SIG-M5 (cell line): ENCODE results near the gene ABHD5.

Experiments
- DNase-seq: peaks from one replicate; lab custom pipeline; 2025; lab: John Stamatoyannopoulos, UW

ABHD5 gene

GRCh38 chr3:43685921-43686320 is 4.8 kb upstream of the ABHD5 start:
- DNase-seq: no peak

DNA sequence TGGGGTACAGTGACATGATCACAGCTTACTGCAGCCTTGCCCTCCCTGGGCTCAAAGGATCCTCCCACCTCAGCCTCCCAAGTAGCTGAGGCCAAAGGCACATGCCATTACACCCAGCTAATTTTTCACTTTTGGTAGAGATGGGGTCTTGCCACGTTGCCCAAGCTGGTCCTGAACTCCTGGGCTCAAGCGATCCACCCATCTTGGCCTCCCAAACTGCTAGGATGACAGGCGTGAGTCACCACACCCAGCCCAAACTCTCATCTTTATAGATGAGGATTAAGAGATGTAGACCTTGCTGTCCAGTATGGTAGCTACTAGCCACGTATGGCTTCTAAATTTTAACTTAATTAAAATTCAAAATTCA is 4.4 kb upstream of the ABHD5 start:
- DNase-seq: no peak

DNA sequence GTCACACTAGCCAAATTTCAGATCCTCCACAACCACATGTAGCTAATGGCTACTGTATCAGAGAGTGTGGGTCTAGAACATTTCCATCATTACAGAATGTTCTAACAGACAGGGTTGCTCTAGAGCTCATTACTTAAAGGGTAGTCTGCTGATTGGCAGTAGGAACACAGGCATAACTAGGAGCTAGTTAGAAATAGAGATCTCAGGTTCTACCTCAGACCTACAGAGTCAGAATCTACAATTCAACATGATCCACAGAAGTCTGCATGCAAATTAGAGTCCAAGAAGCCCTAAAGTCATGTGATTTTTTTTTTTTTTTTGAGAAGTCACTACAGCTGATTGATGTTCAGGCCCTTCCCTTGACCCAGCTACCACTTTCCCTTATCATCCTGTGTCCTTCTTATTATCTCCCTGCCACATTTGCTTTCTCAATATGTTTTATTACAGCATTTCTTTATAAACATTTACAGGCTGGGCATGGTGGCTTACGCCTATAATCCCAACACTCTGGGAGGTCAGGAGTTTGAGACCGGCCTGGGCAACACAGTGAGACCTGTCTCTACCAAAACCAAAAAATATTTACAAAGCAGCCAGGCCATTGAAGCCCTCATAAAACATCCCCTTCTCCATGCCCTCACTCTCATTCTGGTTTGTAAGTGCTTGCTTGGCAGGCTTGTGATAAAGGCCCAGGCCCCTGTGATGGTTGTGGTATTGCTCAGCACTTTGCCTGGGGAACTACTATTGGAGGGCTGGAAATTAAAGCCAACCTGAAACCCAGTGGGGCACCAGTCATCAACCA is 3.8 kb upstream of the ABHD5 start:
- no peak for DNase-seq

GRCh38 chr3:43687499-43687811 is 3.3 kb upstream of the ABHD5 start:
- no peak for DNase-seq

DNA sequence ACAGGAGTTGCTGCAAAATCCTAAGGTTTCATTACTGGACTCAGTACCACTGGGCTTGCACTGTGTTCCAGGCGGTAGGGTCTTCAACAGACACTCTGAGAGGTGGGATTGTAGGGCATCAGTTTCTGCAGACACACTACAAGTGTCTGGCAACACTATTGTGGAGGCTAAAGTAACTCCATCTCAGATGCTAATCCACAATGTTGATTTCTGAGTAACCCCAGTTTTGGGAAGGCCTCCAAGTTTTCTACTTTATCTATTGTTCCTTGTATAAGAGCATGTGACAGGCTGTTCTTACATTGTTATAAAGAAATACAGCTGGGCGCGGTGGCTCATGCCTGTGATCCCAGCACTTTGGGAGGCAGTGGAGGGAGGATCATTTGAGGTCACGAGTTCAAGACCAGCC is 2.5 kb upstream of the ABHD5 start:
- DNase-seq: no peak

DNA sequence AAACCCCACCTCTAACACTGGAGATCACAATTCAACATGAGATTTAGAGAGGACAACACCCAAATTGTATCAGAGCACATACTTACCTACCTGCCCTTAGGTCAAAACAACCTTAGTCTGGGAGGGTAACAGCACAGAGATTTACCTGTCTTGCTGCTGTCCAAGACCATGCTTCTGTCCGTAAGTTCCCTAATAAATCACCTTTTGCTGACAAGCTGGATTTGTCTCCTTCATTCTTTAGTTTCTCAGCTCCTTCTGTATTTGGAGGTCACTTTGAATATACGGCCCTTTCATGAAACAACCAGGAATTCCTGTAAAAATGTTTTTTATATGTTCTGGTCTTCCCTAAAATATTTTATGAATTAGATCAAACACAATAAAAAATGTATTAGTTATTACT is 1.6 kb upstream of the ABHD5 start:
- no peak for DNase-seq

GRCh38 chr3:43689766-43690399 is 855 bp upstream of the ABHD5 start:
- no peak for DNase-seq

DNA sequence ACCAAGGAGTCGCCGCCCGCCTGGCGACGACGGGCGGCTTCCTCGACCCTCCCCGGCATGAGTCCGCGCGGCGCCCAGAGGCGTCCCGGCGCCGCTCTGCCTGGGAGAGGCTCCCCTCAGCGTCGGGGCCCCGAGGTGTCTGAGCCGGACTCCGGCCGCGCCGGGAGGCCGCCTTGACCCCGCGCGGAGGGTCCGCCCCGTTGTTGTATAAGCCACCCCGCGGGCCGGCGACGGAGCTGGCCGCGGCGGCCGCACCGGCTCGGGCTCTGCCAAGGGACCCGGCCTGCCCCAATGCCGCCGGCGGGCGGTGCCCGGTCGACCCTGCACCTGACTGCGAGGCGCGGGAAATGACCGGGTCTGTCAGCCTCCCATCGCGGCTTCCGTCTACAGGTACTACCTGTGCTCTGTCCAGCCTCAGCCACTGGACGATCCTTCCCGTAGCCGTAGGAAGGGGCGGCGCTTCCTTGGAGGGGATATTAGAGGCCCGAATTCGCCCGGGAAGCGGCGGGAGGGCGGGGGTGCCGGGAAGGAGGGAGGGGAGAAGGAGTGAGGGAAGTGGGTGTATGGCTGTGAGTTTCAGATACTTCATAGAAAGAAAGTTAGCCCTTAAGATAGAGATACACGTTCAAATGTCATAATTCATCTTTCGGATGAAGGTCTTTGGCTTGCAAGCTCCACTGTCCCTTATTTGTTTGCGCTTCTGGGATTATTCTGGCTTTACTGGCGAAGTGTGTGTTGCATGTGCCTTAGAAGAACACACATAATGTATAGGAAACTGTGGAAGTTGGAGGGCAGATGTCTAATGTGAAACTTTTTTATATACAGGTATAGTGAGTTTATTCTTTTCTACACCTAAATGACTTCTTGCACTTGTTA is 620 bp downstream of the ABHD5 start:
- no peak for DNase-seq

DNA sequence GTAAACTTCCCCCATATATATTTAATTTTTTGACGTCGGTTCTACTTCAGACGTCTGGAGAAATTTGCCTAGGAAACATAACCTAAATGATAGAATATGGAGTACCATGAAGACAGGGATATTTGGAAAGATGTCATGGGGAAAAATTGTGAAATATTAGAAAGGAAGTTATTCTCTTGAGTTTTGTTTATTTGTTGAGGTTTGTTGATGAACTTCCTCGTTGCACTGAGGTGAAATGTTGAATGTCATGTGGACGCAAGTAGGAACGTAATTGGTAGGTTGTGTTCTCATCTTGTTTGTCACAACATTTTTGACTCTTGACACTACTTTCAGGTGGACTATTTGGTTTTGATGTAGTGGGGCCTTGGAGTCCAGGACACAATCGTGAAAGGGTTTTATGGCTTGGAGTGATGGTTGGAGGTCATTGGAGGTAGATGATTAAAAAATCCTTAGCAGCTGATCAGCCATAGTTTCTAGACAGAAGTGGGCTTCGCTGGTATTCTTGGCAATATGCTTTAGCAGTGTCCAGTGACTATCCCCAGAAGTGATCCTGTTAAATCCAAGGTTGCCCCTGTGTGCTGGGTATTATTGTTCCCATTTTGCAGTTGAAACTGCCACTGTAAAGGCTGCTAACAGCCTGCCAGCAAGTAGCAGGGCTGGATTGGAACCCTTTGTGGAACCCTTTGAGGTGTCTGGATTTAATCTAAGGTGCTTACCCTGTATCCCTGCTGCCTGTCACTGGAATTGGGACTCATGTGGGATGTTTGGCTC is 1.5 kb downstream of the ABHD5 start:
- no peak for DNase-seq

DNA sequence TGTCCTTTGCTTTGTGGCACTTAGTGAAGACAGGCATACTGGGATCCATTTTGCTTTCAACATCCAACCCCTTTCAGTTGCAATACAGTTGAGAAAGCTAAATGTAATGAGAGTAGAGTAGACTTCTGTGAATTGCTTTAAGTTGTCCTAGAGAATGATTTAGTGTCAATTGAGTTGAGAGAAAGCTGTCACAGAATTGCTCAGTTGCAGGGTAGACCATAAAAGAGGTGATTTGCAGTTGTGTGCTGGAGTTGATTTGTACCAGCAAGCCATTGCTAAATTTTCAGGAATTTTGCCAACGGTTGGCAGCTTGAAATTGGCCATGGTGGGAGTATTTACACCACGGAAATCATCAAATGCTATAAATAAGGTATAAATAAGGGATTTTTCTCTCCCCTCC is 2.2 kb downstream of the ABHD5 start:
- DNase-seq: no peak

DNA sequence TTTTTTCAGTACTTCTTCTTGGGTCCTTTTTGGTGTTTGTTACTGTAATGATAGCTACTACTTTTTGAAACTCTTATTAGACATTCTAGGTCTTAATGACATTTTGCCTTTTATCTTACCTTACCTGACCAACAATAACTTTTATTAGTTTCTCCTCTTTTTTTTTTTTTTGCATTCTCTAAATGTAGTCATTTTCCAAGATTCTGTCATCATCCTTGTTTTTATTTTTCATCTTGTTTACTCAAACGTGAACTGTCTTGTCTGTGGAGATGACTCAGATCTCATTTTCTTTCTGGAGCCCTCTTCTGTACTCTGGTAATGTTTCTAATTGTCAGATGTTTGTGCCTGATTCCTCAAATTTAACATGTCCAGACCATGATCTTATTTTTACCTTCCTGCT is 2.9 kb downstream of the ABHD5 start:
- DNase-seq: no peak

DNA sequence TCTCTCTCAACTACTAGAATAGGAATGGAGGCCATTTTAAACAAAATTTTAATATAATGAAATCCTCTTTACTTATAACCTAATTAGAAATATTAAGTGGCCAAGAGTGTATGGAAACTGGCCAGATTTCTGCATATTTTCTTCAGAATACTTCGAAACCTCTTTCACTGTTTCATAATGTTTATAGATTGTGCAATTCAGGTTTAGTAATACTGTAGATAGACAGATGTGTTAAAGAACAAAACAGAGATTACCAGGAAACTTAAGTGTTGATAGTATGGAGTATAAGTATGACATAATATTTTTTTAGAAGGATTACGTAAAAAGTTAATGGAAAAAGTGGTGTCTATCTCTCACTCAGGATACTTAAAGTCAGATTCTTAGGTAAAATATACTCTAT is 4.7 kb downstream of the ABHD5 start:
- DNase-seq: no peak

DNA sequence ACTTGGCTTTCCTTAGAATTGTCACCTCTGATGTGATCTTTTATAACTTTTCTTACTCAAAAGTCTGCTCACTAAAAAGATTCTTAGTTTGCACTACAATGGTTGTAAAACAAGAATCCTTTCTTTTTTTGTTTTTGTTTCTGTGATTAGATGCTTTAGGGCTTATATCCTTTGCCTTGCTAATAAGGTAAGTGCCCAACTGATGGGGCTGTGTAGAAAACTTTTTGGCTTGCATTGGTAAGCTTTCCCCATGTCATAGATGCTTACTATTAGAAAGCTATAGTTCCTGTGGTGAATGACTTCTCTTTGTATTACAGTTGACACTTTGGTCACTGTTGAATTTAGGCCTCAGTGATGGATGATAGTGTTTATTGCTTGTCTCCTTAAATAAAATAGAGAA is 5.1 kb downstream of the ABHD5 start:
- no peak for DNase-seq

DNA sequence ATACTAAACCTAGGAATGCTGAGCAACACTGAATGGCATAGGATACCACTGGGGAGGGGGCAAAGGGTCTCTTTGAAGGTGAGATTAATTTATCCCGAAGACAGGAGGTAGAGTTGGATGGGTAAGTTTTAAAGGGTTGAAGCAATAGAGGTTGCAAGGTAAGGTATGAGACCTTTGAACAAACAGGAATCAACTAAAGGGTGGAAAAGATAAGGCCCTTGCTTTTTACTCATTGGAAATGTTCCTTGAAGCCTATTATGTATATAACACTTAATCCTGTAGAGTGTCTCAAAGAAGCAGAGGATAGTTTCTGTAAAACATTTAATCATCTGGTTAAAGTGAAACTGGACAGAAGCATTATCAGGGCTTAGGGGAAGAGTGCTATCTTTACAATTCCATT is 5.7 kb downstream of the ABHD5 start:
- no peak for DNase-seq

- no peak for DNase-seq
Measured at GRCh38 chr3:43696881-43697280, 6.1 kb downstream of the ABHD5 start.

GRCh38 chr3:43699864-43700263 is 9.1 kb downstream of the ABHD5 start:
- DNase-seq: no peak

- DNase-seq: no peak
Measured at GRCh38 chr3:43704697-43705096, 14.0 kb downstream of the ABHD5 start.

DNA sequence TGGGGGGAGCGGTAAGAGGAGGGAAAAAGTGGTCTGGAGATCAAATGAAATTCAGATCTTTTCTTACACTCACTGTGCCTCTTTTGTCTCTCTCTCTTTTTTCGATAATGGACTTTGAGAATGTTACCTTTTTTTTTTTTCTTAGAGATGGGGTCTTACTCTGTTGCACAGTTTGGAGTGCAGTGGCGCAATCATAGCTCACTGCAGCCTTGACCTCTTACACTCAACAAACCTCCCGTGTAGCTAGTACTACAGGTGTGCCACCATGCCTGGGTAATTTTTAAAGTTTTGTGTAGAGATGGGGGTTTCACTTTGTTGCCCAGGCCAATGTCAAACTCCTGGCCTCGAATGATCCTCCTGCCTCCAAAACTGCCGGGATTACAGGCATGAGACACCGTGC is 15.6 kb downstream of the ABHD5 start:
- no peak for DNase-seq

GRCh38 chr3:43707266-43707665 is 16.5 kb downstream of the ABHD5 start:
- DNase-seq: no peak

DNA sequence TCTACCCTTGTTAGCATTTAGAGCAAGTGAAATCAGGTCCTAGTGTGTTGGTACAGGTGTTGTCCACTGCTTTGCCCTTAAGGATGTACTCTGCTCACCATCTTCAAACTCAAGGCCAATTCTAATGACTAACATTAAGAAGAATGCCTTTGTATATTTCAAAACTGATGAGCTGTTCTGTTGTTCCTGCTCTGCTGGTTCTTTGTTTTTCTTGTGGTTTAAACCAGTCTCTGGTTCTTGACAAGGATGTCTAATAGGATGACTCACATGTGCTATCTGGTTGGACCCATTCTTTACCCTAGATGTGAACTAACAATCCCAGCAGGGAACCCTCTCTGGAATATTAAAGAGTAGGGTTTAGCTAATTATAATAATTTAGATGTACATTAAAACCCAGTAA is 17.3 kb downstream of the ABHD5 start:
- peak; percentile 77 for DNase-seq

- peak; percentile 42 for DNase-seq
Measured at GRCh38 chr3:43709022-43709421, 18.3 kb downstream of the ABHD5 start.

GRCh38 chr3:43710607-43711006 is 19.9 kb downstream of the ABHD5 start:
- no peak for DNase-seq
